AG09309 (cell line): ENCODE measurements around the gene CXCL5.
"Not testable (repeated sequence)": the region's sequence is repeated elsewhere in the genome, so short reads cannot be mapped to it uniquely, and the experiment has no call there.

Experiments used
- DNase-seq: peaks from one replicate; pipeline ENCODE4 v3.0.0-alpha.2; 2010; ENCODE audit warnings: low read depth
- H3K4me3 ChIP-seq: 2 replicates; pipeline ENCODE4 v1.5.1; 2011; ENCODE audit warnings: mild to moderate bottlenecking, low read depth, low read length, moderate library complexity; ENCODE audit not compliant: control insufficient read depth
- CTCF ChIP-seq: IDR thresholded peaks from 2 replicates; pipeline ENCODE4 v1.5.1; 2011; ENCODE audit warnings: mild to moderate bottlenecking, low read depth, low read length, inconsistent platforms; ENCODE audit not compliant: insufficient read depth, control insufficient read depth; ENCODE audit errors: missing control alignments

Gene CXCL5

DNA sequence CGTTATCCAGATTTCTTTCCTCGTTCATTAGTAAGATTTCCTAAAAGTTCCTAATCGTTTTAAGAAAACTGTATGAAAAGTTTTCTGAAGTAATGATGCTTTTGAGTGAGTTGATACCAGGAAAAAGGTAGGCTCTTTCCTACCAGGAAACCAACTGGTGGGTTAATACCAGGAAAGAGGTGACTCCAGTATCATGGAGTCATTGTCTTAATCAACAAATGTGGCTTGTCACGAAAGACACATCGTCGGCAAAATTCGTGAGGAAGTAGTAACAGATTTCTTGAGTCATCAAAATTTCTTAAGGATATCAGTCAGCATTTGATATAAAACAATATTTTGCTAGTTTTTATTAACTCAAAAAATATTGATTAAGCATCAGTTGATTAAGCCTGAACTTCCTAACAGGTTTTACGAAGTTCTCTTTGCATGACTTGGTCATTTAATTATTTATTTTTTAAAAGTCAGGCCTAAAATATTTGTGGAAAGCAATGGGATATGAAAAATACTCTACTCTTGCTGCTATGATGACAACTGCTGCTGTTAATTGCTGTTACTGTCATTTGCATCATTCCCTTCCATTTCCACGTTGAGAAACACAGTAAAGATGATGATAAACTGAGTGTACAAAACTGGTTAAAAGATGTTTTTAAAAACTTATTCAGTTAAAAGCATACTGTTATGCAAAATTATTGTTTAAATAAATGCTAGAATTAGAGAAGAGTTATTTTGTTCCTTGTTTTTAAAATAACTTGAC lies 7.3 kb downstream of the CXCL5 start:
- no peak for DNase-seq
- H3K4me3 ChIP-seq, result no peak overlapping the region
- TF ChIP-seq CTCF, result no peak

- no peak overlapping the region for H3K4me3 ChIP-seq
- DNase-seq, result no peak
- TF ChIP-seq CTCF, result no peak
These were observed 8.5 kb downstream of the CXCL5 start for GRCh38 chr4:73989928-73990327.

GRCh38 chr4:73989031-73989430 lies 9.4 kb downstream of the CXCL5 start:
- TF ChIP-seq CTCF, result no peak
- H3K4me3 ChIP-seq, result no peak overlapping the region
- no peak for DNase-seq

GRCh38 chr4:73988061-73988460 lies 10.4 kb downstream of the CXCL5 start, which contains the start of gene PPBP:
TSS of gene PPBP (minus strand) at chr4:73988190. CDS start at chr4:73988103, 87 bp downstream.
- no peak within 1 kb of the TSS for H3K4me3 ChIP-seq
- DNase-seq, result no peak
- no peak for TF ChIP-seq CTCF

DNA sequence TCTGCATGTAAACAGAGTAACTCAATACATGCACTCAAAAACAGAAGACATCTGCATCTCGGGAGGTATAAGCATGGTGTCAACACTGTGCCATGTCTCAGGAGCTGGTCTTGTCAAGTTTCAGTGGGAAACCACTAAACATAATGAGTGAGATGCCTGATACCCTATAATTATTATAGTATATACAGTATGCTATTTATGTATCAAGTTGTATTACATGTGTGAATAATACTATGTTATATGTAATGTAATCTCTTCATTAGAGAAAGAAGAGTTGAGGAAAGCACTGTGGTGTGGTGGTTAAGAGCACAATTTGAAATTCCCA lies 13.0 kb downstream of the CXCL5 start:
- no peak overlapping the region for H3K4me3 ChIP-seq
- no peak for DNase-seq
- no peak for TF ChIP-seq CTCF

DNA sequence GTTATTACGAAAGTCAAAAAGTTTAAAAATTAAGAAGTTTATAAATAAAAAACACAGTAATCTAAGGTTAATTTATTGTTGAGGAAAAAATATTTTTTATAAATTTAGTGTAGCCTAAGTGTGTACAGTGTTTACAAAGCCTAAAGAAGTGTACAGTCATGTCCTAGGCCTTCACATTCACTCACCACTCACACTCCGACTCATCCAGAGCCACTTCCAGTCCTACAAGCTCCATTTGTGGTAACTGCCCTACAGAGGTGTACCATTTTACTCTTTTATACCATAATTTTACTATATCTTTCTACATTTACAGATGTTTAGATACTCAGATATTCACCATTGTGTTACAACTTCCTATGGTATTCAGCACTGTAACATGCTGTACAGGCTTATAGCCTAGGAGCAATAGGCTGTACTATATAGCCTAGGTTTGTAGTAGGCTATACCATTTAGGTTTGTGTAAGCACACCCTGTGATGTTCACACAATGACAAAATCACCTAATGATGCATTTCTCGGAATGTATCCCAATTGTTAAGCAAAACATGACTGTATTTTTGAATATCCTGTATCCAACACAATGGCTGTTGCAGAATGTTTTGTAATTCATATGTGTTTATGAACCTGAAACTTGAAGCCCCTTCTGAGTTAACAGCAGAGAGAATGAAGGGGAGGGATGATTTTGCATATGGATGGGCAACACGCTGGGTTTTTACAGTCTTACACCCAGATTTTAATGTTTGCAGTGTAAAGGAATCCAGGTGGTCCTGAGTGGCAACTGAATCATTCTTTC lies 13.5 kb downstream of the CXCL5 start:
- no peak for TF ChIP-seq CTCF
- DNase-seq, result no peak
- H3K4me3 ChIP-seq, result no peak overlapping the region

- not testable (repeated sequence) for DNase-seq, H3K4me3 ChIP-seq
These were observed 17.3 kb downstream of the CXCL5 start for GRCh38 chr4:73981175-73981574.
